Common myeloid progenitor, CD34-positive (primary cell): ENCODE measurements around the gene JMJD1C.
A peak's percentile ranks its signal among the peaks of the same experiment; 100 is the strongest.

Experiments used
- CTCF ChIA-PET: fragments of 350-600 bp; sonication (Branson Sonifier 250); formaldehyde crosslinking; loops from one replicate; lab custom pipeline; 2021; ENCODE audit warnings: antibody characterized with exemption; lab: Charles Lee
- POLR2A ChIA-PET: fragments of 350-600 bp; sonication (Branson Sonifier 250); formaldehyde crosslinking; loops from one replicate; lab custom pipeline; 2021; ENCODE audit warnings: antibody characterized with exemption; lab: Charles Lee
- DNase-seq, 3 donors: peaks; one replicate each; pipeline versions ENCODE4 v3.0.0 to v3.0.0-alpha.2; 2013
- H3K27ac ChIP-seq, 2 experiments: 1 replicate in 1 of 2; 2 replicates in 1 of 2; pipeline ENCODE4 v1.7.0; 2013; ENCODE audit warnings: inconsistent platforms in 2 of 2, low read length in 2 of 2, mild to moderate bottlenecking in 2 of 2, low read depth in 1 of 2, moderate library complexity in 1 of 2; ENCODE audit not compliant: severe bottlenecking in 2 of 2, insufficient read depth in 1 of 2, poor library complexity in 1 of 2
- H3K27me3 ChIP-seq, 5 experiments: replicated peaks in 2 of 5; 1 replicate in 3 of 5; 2 replicates in 2 of 5; pipeline versions ENCODE4 v1.6.1 to v1.7.0; 2013; ENCODE audit warnings: low read length in 4 of 5, mild to moderate bottlenecking in 2 of 5, moderate library complexity in 2 of 5, inconsistent platforms in 1 of 5; ENCODE audit not compliant: insufficient read depth in 5 of 5, control insufficient read depth in 4 of 5
- H3K36me3 ChIP-seq, 4 experiments: 1 replicate in 2 of 4; 2 replicates in 2 of 4; pipeline versions ENCODE4 v1.6.1 to v1.7.0; 2013; ENCODE audit warnings: low read length in 3 of 4, control low read depth in 1 of 4, mild to moderate bottlenecking in 1 of 4; ENCODE audit not compliant: control insufficient read depth in 4 of 4, insufficient read depth in 4 of 4
- H3K4me1 ChIP-seq, 4 experiments: 1 replicate in 3 of 4; 2 replicates in 1 of 4; pipeline versions ENCODE4 v1.6.1 to v1.7.1; 2013; ENCODE audit warnings: low read length in 3 of 4, mild to moderate bottlenecking in 3 of 4, control low read depth in 1 of 4, inconsistent platforms in 1 of 4, moderate library complexity in 1 of 4; ENCODE audit not compliant: control insufficient read depth in 4 of 4, insufficient read depth in 4 of 4; ENCODE audit errors: control extremely low read depth in 1 of 4
- H3K4me3 ChIP-seq, 7 experiments: 1 replicate in 4 of 7; 2 replicates in 3 of 7; pipeline versions ENCODE4 v1.5.1 to v1.7.0; 2013; ENCODE audit warnings: mild to moderate bottlenecking in 7 of 7, low read length in 6 of 7, moderate library complexity in 6 of 7, inconsistent platforms in 2 of 7, low read depth in 2 of 7, control low read depth in 1 of 7; ENCODE audit not compliant: insufficient read depth in 4 of 7, control insufficient read depth in 1 of 7; ENCODE audit errors: extremely low read depth in 1 of 7
- H3K9me3 ChIP-seq, 5 experiments: 1 replicate in 4 of 5; 2 replicates in 1 of 5; pipeline versions ENCODE4 v1.6.1 to v1.7.1; 2013; ENCODE audit warnings: low read length in 4 of 5, mild to moderate bottlenecking in 2 of 5, inconsistent platforms in 1 of 5, low read depth in 1 of 5, moderate library complexity in 1 of 5; ENCODE audit not compliant: control insufficient read depth in 4 of 5, insufficient read depth in 2 of 5; ENCODE audit errors: control extremely low read depth in 1 of 5
- WGBS: methylation state at CpG from one replicate; pipeline ENCODE4 v1.1.5; 2013; ENCODE audit not compliant: insufficient coverage; 5-methylcytosine and 5-hydroxymethylcytosine counted together

Gene JMJD1C

GRCh38 chr10:63439607-63440006, 26.2 kb downstream of the JMJD1C start:
- no peak for DNase-seq
- ChIA-PET POLR2A (interaction anchor here (0.6 kb wide), 1 partner anchor 24 kb away, joined by 5 read pairs; no protein-coding TSS in a partner anchor), CTCF (interaction anchor here (0.5 to 1.2 kb wide), 3 partner anchors 15 to 176 kb away, joined by 3 to 4 read pairs (median 3); no protein-coding TSS in a partner anchor)
- H3K27ac ChIP-seq = no peak overlapping the region
- H3K27me3 ChIP-seq = no peaks in the 10 kb centered on the region
- peaks cover 0 to 3% (median 0%) of the 10 kb centered on the region in 4 experiments for H3K4me1 ChIP-seq
- WGBS = 100% methylated on average over 1 of the region's 3 CpGs
- H3K4me3 ChIP-seq = no peak overlapping the region
- no peaks in the 10 kb centered on the region for H3K36me3 ChIP-seq
- H3K9me3 ChIP-seq = no peaks in the 10 kb centered on the region

GRCh38 chr10:63438506-63439498, 27.0 kb downstream of the JMJD1C start:
- ChIA-PET POLR2A (interaction anchor here (0.5 kb wide), 1 partner anchor 239 kb away, joined by 4 read pairs; no protein-coding TSS in a partner anchor), CTCF (interaction anchor here (0.5 to 1.2 kb wide), 2 partner anchors 15 to 175 kb away, joined by 3 to 4 read pairs; no protein-coding TSS in a partner anchor)
- H3K4me3 ChIP-seq = no peak overlapping the region
- WGBS = 95% methylated on average over 6 of the region's 8 CpGs
- H3K27ac ChIP-seq = no peak overlapping the region
- no peaks in the 10 kb centered on the region for H3K27me3 ChIP-seq
- no peaks in the 10 kb centered on the region for H3K9me3 ChIP-seq
- H3K36me3 ChIP-seq = no peaks in the 10 kb centered on the region
- no peak for DNase-seq
- H3K4me1 ChIP-seq = peaks cover 0 to 3% (median 0%) of the 10 kb centered on the region in 4 experiments

GRCh38 chr10:63437116-63437949, 28.4 kb downstream of the JMJD1C start:
- no peak overlapping the region for H3K27ac ChIP-seq

GRCh38 chr10:63436225-63436624, 29.6 kb downstream of the JMJD1C start:
- Histone ChIP-seq H3K27ac (no peak overlapping the region), H3K27me3 (no peaks in the 10 kb centered on the region), H3K4me1 (peaks cover 0 to 3% (median 1%) of the 10 kb centered on the region in 4 experiments), H3K9me3 (no peaks in the 10 kb centered on the region), H3K36me3 (no peaks in the 10 kb centered on the region), H3K4me3 (no peak overlapping the region)
- WGBS = 93% methylated on average over 1 of the region's 1 CpG
- no peak for DNase-seq
- ChIA-PET POLR2A (no interaction called here), CTCF (no interaction called here)

More at GRCh38 chr10:63437116-63437949, 28.4 kb downstream of the JMJD1C start:
- DNase-seq = peak in 2 of 3 donors; percentile 34 to 43
- 86% methylated on average over 1 of the region's 2 CpGs for WGBS
- Histone ChIP-seq H3K9me3 (no peaks in the 10 kb centered on the region), H3K36me3 (no peaks in the 10 kb centered on the region), H3K4me1 (peaks cover 0 to 3% (median 0%) of the 10 kb centered on the region in 4 experiments), H3K4me3 (no peak overlapping the region), H3K27me3 (no peaks in the 10 kb centered on the region)
- CTCF ChIA-PET = interaction anchor here (1.1 kb wide), 1 partner anchor 17 kb away, joined by 3 read pairs; no protein-coding TSS in a partner anchor
- POLR2A ChIA-PET = no interaction called here

GRCh38 chr10:63434866-63435854, 30.6 kb downstream of the JMJD1C start:
- Histone ChIP-seq H3K4me1 (peaks cover 0 to 10% (median 4%) of the 10 kb centered on the region in 4 experiments), H3K27ac (no peak overlapping the region), H3K27me3 (no peaks in the 10 kb centered on the region), H3K9me3 (no peaks in the 10 kb centered on the region), H3K36me3 (no peaks in the 10 kb centered on the region), H3K4me3 (no peak overlapping the region)
- ChIA-PET CTCF (no interaction called here), POLR2A (interaction anchor here (0.7 kb wide), 1 partner anchor 161 kb away, joined by 4 read pairs; no protein-coding TSS in a partner anchor)
- DNase-seq = no peak
- 96% methylated on average over 9 of the region's 13 CpGs for WGBS
